Measurements from ENCODE around the gene HSPA12B. TPM values are rescaled to one million over a fixed set of nuclear protein-coding genes. Genes with fewer than 3 reads are reported as not detected.

The HSPA12B gene
- total and polyA plus RNA-seq, 2 of the 13 experiments (the other 11 are each of a cell fraction or from before 2014, with no cell fraction given), result 0.01 TPM; not detected in 1

- no peak for TF ChIP-seq CHD2 (IDR thresholded peaks at IDR 0.05; ENCODE audit: low read depth, low read length)
- TF ChIP-seq NFE2 (CRISPR knock-in tag; IDR thresholded peaks at IDR 0.05), result no peak
- 0 out of 2 replicates have a peak, but pooled peaks have one; percentile 16 for TF ChIP-seq FOXP1 (IDR thresholded peaks at IDR 0.05)
- no peak for TF ChIP-seq FOXP1 (CRISPR knock-in tag; IDR thresholded peaks at IDR 0.05)
- TF ChIP-seq CC2D1A (CRISPR knock-in tag; IDR thresholded peaks at IDR 0.05), result 0 out of 2 replicates have a peak, but pooled peaks have one; percentile 46
- TF ChIP-seq ZNF496 (CRISPR knock-in tag; IDR thresholded peaks at IDR 0.05; ENCODE audit: insufficient replicate concordance), result no peak
- no peak; a peak in 1 of 4 replicates for TF ChIP-seq POLR2A (IDR thresholded peaks at IDR 0.05; ENCODE audit: insufficient read depth in 1 of 2, low read depth in 2 of 2, low read length in 2 of 2)
- TF ChIP-seq HHEX (CRISPR knock-in tag; IDR thresholded peaks at IDR 0.05), result no peak
- TF ChIP-seq PHF21A (CRISPR knock-in tag; IDR thresholded peaks at IDR 0.05), result no peak
- no peak for TF ChIP-seq ZNF547 (CRISPR knock-in tag; IDR thresholded peaks at IDR 0.05)
- TF ChIP-seq ZFAT (CRISPR knock-in tag; conservative IDR thresholded peaks at IDR 0.05), result no peak
- peak; percentile 94 for TF ChIP-seq FOXK2 (IDR thresholded peaks at IDR 0.05)
- no peak for TF ChIP-seq ZNF713 (CRISPR knock-in tag; IDR thresholded peaks at IDR 0.05)
- TF ChIP-seq KDM6A (CRISPR knock-in tag; IDR thresholded peaks at IDR 0.05; ENCODE audit: low read depth), result no peak
- TF ChIP-seq, protein P1, sequence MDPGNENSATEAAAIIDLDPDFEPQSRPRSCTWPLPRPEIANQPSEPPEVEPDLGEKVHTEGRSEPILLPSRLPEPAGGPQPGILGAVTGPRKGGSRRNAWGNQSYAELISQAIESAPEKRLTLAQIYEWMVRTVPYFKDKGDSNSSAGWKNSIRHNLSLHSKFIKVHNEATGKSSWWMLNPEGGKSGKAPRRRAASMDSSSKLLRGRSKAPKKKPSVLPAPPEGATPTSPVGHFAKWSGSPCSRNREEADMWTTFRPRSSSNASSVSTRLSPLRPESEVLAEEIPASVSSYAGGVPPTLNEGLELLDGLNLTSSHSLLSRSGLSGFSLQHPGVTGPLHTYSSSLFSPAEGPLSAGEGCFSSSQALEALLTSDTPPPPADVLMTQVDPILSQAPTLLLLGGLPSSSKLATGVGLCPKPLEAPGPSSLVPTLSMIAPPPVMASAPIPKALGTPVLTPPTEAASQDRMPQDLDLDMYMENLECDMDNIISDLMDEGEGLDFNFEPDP (CRISPR knock-in tag; conservative IDR thresholded peaks at IDR 0.05), result no peak
- no peak for TF ChIP-seq ZNF264 (CRISPR knock-in tag; IDR thresholded peaks at IDR 0.05)
- TF ChIP-seq, protein P2, sequence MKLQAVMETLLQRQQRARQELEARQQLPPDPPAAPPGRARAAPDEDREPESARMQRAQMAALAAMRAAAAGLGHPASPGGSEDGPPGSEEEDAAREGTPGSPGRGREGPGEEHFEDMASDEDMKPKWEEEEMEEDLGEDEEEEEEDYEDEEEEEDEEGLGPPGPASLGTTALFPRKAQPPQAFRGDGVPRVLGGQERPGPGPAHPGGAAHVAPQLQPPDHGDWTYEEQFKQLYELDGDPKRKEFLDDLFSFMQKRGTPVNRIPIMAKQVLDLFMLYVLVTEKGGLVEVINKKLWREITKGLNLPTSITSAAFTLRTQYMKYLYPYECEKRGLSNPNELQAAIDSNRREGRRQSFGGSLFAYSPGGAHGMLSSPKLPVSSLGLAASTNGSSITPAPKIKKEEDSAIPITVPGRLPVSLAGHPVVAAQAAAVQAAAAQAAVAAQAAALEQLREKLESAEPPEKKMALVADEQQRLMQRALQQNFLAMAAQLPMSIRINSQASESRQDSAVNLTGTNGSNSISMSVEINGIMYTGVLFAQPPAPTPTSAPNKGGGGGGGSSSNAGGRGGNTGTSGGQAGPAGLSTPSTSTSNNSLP (IDR thresholded peaks at IDR 0.05; ENCODE audit: low read depth, low read length), result peak; percentile 71; the same call in 1 of the 2 replicates
- 0 out of 2 replicates have a peak, but pooled peaks have one; percentile 28 for TF ChIP-seq ZMYM2 (CRISPR knock-in tag; IDR thresholded peaks at IDR 0.05)
- no peak for TF ChIP-seq FIP1L1 (IDR thresholded peaks at IDR 0.05; ENCODE audit: borderline replicate concordance, insufficient read depth, low read depth, low read length)
- TF ChIP-seq ZNF570 (CRISPR knock-in tag; IDR thresholded peaks at IDR 0.05; ENCODE audit: borderline replicate concordance), result no peak
- no peak for TF ChIP-seq ATRX (CRISPR knock-in tag; IDR thresholded peaks at IDR 0.05; ENCODE audit: borderline replicate concordance)
- no peak for TF ChIP-seq ZSCAN30 (CRISPR knock-in tag; IDR thresholded peaks at IDR 0.05)
- TF ChIP-seq, protein P3, sequence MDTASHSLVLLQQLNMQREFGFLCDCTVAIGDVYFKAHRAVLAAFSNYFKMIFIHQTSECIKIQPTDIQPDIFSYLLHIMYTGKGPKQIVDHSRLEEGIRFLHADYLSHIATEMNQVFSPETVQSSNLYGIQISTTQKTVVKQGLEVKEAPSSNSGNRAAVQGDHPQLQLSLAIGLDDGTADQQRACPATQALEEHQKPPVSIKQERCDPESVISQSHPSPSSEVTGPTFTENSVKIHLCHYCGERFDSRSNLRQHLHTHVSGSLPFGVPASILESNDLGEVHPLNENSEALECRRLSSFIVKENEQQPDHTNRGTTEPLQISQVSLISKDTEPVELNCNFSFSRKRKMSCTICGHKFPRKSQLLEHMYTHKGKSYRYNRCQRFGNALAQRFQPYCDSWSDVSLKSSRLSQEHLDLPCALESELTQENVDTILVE (CRISPR knock-in tag; IDR thresholded peaks at IDR 0.05), result no peak
- no peak for TF ChIP-seq JARID2 (CRISPR knock-in tag; IDR thresholded peaks at IDR 0.05; ENCODE audit: insufficient replicate concordance)
- TF ChIP-seq PCBP1 (IDR thresholded peaks at IDR 0.05; ENCODE audit: borderline replicate concordance, low read depth, low read length), result no peak
- TF ChIP-seq RARG (CRISPR knock-in tag; IDR thresholded peaks at IDR 0.05; ENCODE audit: low read depth), result no peak
- TF ChIP-seq ZNF766 (CRISPR knock-in tag; IDR thresholded peaks at IDR 0.05; ENCODE audit: borderline replicate concordance), result no peak
- TF ChIP-seq, protein P4, sequence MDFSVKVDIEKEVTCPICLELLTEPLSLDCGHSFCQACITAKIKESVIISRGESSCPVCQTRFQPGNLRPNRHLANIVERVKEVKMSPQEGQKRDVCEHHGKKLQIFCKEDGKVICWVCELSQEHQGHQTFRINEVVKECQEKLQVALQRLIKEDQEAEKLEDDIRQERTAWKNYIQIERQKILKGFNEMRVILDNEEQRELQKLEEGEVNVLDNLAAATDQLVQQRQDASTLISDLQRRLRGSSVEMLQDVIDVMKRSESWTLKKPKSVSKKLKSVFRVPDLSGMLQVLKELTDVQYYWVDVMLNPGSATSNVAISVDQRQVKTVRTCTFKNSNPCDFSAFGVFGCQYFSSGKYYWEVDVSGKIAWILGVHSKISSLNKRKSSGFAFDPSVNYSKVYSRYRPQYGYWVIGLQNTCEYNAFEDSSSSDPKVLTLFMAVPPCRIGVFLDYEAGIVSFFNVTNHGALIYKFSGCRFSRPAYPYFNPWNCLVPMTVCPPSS (IDR thresholded peaks at IDR 0.05), result no peak
These were observed 65.3 kb downstream of the HSPA12B start (continued) for GRCh38 chr20:3797592-3798372.

Measured in HepG2 (cell line).